T-helper 17 cell (primary cell): ENCODE measurements around the gene LMLN. TPM values are rescaled to one million over a fixed set of nuclear protein-coding genes. Genes with fewer than 3 reads are reported as not detected.
"Not testable (repeated sequence)": the region's sequence is repeated elsewhere in the genome, so short reads cannot be mapped to it uniquely, and the experiment has no call there.

Experiments
- ATAC-seq: fragments of 150-1000 bp; cut with Tn5 transposase; 2 replicates; pipeline ENCODE4 v1.10.0; 2021; ENCODE audit warnings: mild to moderate bottlenecking, moderate library complexity
- DNase-seq, 3 donors: peaks; one replicate each; pipeline versions ENCODE4 v3.0.0 to v3.0.0-alpha.2; 2020 to 2021
- H3K9me3 ChIP-seq: one replicate; pipeline ENCODE4 v1.7.0; 2013; ENCODE audit warnings: low read length, mild to moderate bottlenecking; ENCODE audit not compliant: control insufficient read depth, poor library complexity, severe bottlenecking
- H3K27ac Mint-ChIP-seq: one replicate; pipeline ENCODE4 v1.8.0; 2022; ENCODE audit warnings: mild to moderate bottlenecking, moderate library complexity, mixed read lengths
- H3K27me3 Mint-ChIP-seq: one replicate; pipeline ENCODE4 v1.8.0; 2022; ENCODE audit warnings: mixed read lengths
- H3K36me3 Mint-ChIP-seq: one replicate; pipeline ENCODE4 v1.8.0; 2022; ENCODE audit warnings: low read depth, mixed read lengths
- H3K4me1 Mint-ChIP-seq: one replicate; pipeline ENCODE4 v1.8.0; 2022; ENCODE audit warnings: mild to moderate bottlenecking, mixed read lengths
- H3K4me3 Mint-ChIP-seq: one replicate; pipeline ENCODE4 v1.8.0; 2022; ENCODE audit warnings: mild to moderate bottlenecking, moderate library complexity, mixed read lengths
- total RNA-seq, 4 donors: library from RNA in 2 of 4; stranded (reverse) in 2 of 4; gene quantifications; one replicate each; pipeline ENCODE4 v1.2.3 and lab custom pipeline; 2022 to 2026

The LMLN gene
- total RNA-seq, 2 donors from 2014 or later, result 3.2 to 4.4 TPM

DNA sequence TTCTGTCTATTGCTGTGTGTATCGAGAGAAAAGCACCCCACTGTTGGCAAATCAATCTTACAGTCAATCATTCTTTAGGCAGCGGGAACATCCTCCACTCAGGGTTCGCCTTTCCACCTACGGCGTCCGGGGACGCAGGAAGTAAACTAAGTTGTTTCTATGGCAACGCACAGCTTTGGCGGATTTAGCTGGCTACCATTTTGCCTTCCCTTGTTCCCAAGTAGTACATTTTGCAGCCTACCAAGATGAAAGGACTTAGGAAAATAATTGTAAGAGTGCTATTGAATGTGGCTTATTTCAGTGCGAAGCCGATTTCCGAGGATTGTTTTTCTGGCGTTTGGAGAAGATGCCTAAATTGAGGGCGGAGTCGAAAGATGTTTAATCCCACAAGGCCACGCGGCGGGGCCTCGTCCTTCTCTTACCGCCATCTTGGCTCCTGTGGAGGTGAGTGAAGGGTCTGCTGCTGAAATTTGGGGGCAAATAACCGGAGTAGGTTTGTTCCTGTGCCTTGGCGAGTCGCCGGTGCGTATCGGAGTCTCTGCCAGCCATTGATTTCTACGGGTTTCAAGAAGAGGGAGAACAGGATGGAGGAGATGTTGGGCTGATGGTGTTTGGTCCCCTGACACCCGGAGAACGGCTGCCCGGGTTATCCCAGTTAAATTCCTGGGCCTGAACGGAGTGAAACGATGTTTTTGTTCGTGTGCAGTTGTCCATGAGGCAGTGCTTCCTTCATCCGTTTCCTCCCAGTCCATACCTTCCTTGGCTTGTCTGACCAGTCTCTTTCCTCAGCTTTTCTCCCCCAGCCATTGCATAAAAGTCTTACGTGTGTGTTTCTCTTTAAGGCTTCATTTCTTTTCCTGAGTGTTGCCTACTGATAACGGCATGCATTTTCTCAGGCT is 10.0 kb upstream of the LMLN start, which contains the start of gene RPL35A:
Gene RPL35A, plus strand, starts transcription at position 413 of the 899 bp plus-strand sequence. CDS start 778 bp downstream, outside the sequence.
- peak within 1 kb of the TSS; percentile 100 for H3K27ac Mint-ChIP-seq
- H3K4me3 Mint-ChIP-seq, result peak within 1 kb of the TSS; percentile 99
- DNase-seq (peak; percentile 69 to 76 (median 71)), ATAC-seq (peak; percentile 90)
- H3K27me3 Mint-ChIP-seq, result no peaks in the 10 kb centered on the region
- peaks cover 7% of the 10 kb centered on the region for H3K36me3 Mint-ChIP-seq
- H3K9me3 ChIP-seq, result no peaks in the 10 kb centered on the region
- H3K4me1 Mint-ChIP-seq, result peaks cover 39% of the 10 kb centered on the region

DNA sequence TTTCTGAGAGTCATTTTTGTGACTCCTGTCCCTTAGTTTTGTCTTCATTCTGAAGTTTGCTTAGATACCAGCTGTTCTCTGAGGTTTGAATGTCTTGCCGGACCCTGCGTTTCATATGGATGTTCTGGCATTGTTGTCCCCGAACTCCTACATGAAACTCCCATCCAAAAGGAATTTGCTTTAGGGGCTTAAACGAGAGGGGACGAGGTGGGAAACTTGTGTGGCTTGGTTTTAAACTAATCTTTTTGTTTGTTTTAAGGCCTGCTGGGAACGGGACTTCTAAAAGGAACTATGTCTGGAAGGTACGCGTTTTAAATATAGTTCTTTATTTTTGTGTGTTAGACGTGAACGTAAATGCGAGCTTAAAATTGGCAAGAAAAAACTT is 9.3 kb upstream of the LMLN start:
- ATAC-seq (no peak), DNase-seq (no peak)
- H3K27ac Mint-ChIP-seq, result peak overlapping the region; percentile 100
- no peaks in the 10 kb centered on the region for H3K27me3 Mint-ChIP-seq
- peaks cover 7% of the 10 kb centered on the region for H3K36me3 Mint-ChIP-seq
- H3K4me3 Mint-ChIP-seq, result peak overlapping the region; percentile 99
- H3K9me3 ChIP-seq, result no peaks in the 10 kb centered on the region
- H3K4me1 Mint-ChIP-seq, result peaks cover 39% of the 10 kb centered on the region

DNA sequence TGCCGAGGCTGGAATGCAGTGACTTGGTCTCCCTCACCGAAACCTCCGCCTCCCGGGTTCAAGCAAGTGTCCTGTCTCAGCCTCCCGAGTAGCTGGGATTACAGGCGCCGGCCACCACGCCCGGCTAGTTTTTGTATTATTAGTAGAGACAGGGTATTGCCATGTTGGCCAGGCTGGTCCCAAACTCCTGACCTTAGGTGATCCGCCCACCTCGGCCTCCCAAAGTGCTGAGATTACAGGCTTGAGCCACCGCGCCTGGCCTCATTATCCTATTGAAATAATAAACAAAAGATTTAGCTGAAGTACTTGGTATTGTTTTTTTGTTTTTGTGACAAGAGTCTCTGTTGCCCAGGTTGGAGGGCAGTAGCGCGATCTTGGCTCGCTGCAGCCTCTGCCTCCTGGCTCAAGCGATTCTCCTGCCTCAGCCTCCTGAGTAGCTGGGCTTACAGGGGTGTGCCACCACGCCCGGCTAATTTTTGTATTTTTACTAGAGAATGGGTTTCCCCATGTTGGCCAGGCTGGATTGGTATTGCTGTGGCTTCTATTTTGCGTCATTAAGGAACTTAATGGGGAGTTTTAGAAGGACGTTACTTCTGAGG is 8.5 kb upstream of the LMLN start:
- Mint-ChIP-seq H3K4me1 (peaks cover 39% of the 10 kb centered on the region), H3K36me3 (peaks cover 7% of the 10 kb centered on the region), H3K4me3 (peak overlapping the region; percentile 99), H3K27ac (peak overlapping the region; percentile 100), H3K27me3 (no peaks in the 10 kb centered on the region)
- H3K9me3 ChIP-seq, result no peaks in the 10 kb centered on the region
- DNase-seq, result no peak
- ATAC-seq, result no peak

DNA sequence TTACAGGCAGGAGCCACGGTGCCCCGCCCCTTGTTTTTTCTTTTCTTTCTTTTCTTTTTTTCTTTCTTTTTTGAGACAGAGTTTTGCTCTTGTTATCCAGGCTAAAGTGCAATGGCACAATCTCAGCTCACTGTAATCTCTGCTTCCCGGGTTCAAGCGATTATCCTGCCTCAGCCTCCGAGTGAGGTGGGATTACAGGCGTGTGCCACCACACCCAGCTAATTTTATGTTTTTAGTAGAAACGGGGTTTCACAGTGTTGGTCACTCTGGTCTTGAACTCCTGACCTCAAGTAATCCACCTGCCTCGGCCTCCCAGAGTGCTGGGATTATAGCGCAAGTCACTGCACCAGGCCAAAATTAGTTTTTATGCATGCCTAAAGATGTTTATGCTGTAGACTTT is 7.6 kb upstream of the LMLN start:
- Mint-ChIP-seq H3K27me3 (no peaks in the 10 kb centered on the region), H3K36me3 (peaks cover 7% of the 10 kb centered on the region), H3K4me1 (peaks cover 43% of the 10 kb centered on the region), H3K4me3 (peak overlapping the region; percentile 45), H3K27ac (peak overlapping the region; percentile 87)
- DNase-seq (no peak), ATAC-seq (no peak)
- H3K9me3 ChIP-seq, result no peaks in the 10 kb centered on the region

DNA sequence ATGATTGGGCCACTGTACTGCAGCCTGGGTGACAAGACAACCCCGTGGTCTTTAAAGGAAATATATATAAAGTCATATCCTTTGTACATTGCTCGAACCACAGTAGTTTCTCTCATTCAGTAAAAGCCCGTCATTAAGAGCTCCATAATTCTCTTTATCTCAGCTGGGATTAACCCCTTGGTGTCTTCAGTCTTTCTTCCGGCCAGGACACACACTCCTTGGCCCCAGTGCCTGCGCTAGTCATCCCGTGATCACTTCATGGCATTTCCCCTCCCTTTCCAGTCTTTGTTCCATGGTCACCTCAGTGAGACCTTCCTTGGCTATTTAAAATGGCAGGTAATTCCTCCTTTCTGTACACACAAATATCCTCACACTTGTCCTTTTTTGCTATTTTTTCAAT is 6.7 kb upstream of the LMLN start:
- Mint-ChIP-seq H3K27ac (peak overlapping the region; percentile 87), H3K36me3 (peaks cover 7% of the 10 kb centered on the region), H3K4me1 (peaks cover 48% of the 10 kb centered on the region), H3K27me3 (no peaks in the 10 kb centered on the region), H3K4me3 (peak overlapping the region; percentile 7)
- DNase-seq, result no peak
- no peaks in the 10 kb centered on the region for H3K9me3 ChIP-seq
- ATAC-seq, result no peak

DNA sequence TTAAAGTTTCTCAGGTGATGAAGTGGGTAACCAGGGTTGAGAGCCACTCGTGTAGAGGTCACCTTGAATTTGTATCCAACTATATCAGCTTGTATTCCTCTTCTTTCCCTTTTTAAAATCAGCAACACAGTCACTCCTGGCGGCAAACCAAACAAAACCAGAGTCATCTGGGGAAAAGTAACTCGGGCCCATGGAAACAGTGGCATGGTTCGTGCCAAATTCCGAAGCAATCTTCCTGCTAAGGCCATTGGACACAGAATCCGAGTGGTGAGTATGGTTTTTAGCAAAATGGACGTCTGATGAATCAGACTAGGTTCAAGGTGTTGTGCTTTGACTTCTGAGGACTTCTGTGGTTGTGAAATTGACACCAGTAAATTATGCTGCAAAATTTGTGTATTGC is 6.1 kb upstream of the LMLN start:
- Mint-ChIP-seq H3K4me3 (peak overlapping the region; percentile 73), H3K27ac (peak overlapping the region; percentile 87), H3K36me3 (peaks cover 7% of the 10 kb centered on the region), H3K27me3 (no peaks in the 10 kb centered on the region), H3K4me1 (peaks cover 50% of the 10 kb centered on the region)
- DNase-seq, result no peak
- H3K9me3 ChIP-seq, result no peaks in the 10 kb centered on the region
- ATAC-seq, result no peak

DNA sequence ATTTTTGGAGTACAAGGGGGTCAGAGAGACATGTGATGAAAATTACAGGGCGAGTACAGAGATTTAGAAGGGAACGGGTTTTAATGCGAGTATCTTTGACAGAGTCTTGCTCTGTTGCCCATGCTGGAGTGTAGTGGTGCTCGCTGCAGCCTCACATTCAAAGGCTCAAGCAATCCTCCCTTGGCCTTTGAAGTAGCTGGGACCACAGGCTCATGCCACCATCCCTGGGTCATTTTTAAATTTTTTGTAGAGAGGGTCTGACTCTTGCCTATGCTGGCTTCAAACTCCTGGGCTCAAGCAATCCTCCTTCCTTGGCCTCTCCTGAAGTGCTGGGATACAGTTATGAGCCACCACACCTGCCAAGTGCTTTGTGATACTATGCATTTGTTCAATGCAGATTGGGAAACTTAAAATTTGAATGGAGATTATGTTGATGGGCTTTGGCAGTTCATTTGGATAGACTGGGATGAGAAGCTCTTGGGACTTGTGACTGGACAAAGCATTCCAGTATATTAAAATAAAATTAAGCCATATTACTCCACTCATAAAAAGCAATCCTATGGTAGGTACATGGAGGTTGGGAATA is 4.0 kb upstream of the LMLN start:
- Mint-ChIP-seq H3K36me3 (peaks cover 5% of the 10 kb centered on the region), H3K4me1 (peaks cover 47% of the 10 kb centered on the region), H3K27me3 (no peaks in the 10 kb centered on the region), H3K27ac (peak overlapping the region; percentile 93), H3K4me3 (no peak overlapping the region)
- no peaks in the 10 kb centered on the region for H3K9me3 ChIP-seq
- ATAC-seq, result no peak
- no peak for DNase-seq

DNA sequence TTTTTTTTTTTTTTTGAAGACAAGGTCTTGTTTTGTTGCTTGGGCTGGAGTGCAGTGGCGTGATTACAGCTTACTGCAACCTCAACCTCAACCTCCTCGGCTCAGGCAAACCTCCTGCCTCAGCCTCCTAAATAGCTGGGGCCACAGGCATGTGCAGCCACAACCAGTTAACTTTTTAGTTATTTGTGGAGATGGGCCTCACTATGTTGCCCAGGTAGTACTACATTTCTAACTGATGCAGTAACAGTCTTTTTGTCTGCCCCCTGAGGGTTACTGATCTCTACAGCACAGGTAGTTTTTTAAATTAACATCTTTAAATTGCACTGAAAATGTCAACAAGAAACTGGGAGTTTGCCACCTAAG is 3.4 kb upstream of the LMLN start:
- DNase-seq (no peak), ATAC-seq (no peak)
- Mint-ChIP-seq H3K4me1 (peaks cover 47% of the 10 kb centered on the region), H3K4me3 (no peak overlapping the region), H3K36me3 (peaks cover 5% of the 10 kb centered on the region), H3K27ac (peak overlapping the region; percentile 93), H3K27me3 (no peaks in the 10 kb centered on the region)
- H3K9me3 ChIP-seq, result no peaks in the 10 kb centered on the region

DNA sequence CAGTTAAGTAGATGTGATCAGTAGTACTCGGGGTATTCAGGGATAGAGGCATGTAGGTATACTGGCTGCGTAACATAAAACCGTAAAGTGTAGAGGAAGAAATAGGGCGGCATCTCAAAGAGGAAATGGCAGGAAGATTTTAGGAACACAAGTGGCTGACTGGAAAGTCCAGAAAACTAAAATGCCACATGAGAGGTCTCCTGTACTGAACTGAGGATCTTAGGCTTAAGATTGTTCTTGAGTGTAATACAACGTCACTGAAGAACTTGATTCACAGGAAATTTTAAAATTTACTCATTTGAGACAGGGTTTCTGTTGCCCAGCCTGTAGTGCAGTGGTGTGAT is 2.3 kb upstream of the LMLN start:
- no peaks in the 10 kb centered on the region for H3K9me3 ChIP-seq
- Mint-ChIP-seq H3K36me3 (peaks cover 5% of the 10 kb centered on the region), H3K27me3 (no peaks in the 10 kb centered on the region), H3K4me3 (peak overlapping the region; percentile 59), H3K27ac (peak overlapping the region; percentile 93), H3K4me1 (peaks cover 47% of the 10 kb centered on the region)
- no peak for ATAC-seq
- no peak for DNase-seq

DNA sequence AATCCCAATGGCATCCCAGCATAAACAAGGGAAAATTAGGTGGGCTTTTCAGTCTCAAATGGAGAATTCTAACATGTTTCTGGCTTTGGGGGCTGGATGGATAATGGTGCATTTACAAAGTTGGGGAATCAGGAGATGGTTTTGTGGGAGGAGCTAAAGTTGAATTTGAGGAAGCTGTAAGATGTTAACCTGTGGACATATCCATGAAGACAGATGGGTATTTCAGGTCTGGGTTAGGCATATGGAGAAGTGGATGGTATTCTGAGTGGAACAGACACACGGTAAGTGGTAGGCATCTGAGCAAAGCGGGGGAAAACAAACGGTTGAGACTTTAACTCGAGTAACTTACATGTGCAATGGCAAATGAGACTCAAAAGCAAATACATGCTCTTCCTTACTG is 1.7 kb upstream of the LMLN start:
- Mint-ChIP-seq H3K27me3 (no peaks in the 10 kb centered on the region), H3K4me1 (peaks cover 44% of the 10 kb centered on the region), H3K36me3 (peaks cover 4% of the 10 kb centered on the region), H3K4me3 (peak overlapping the region; percentile 3), H3K27ac (peak overlapping the region; percentile 93)
- DNase-seq (no peak), ATAC-seq (no peak)
- H3K9me3 ChIP-seq, result no peaks in the 10 kb centered on the region

DNA sequence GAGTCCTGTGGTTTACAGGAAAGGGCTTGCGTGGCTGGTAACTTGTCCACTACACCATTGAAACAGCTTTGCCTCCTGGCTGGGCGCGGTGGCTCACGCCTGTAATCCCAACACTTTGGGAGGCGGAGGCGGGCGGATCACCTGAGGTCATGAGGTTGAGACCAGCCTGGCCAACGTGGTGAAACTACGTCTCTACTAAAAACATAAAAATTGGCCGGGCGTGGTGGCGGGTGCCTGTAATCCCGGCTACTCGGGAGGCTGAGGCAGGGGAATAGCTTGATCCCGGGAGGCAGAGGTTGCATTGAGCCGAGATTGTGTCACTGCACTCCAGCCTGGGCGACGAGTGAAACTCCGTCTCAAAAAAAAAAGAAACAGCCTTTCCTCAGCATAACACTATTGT is 1.2 kb upstream of the LMLN start:
- not testable (repeated sequence) for DNase-seq, H3K36me3 Mint-ChIP-seq, H3K9me3 ChIP-seq, H3K27me3 Mint-ChIP-seq, ATAC-seq
- Mint-ChIP-seq H3K4me3 (peak overlapping the region; percentile 28), H3K4me1 (peaks cover 40% of the 10 kb centered on the region), H3K27ac (peak overlapping the region; percentile 93)

DNA sequence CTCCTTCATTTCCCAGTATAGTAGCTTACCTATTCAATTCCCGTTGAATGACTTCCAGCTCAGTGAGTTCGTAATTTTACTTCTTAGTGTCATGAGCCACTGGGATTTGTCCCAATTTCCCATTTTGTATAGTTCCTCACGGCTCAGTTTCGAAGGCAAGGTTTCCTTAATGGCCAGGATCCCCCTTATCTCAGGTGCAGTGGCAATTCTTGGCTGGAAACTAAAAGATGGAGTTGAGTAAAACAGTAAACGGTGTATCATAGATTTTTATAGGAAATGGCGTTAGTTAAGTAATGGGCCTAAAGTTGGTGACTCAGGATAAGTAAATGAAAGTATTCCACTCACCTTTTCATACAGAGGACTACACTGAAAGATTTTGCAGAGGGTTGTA is 522 bp upstream of the LMLN start:
- no peaks in the 10 kb centered on the region for H3K9me3 ChIP-seq
- peaks cover 37% of the 10 kb centered on the region for H3K4me1 Mint-ChIP-seq
- no peaks in the 10 kb centered on the region for H3K27me3 Mint-ChIP-seq
- no peak for ATAC-seq
- H3K27ac Mint-ChIP-seq, result peak overlapping the region; percentile 93
- no peaks in the 10 kb centered on the region for H3K36me3 Mint-ChIP-seq
- H3K4me3 Mint-ChIP-seq, result peak overlapping the region; percentile 91
- no peak for DNase-seq

DNA sequence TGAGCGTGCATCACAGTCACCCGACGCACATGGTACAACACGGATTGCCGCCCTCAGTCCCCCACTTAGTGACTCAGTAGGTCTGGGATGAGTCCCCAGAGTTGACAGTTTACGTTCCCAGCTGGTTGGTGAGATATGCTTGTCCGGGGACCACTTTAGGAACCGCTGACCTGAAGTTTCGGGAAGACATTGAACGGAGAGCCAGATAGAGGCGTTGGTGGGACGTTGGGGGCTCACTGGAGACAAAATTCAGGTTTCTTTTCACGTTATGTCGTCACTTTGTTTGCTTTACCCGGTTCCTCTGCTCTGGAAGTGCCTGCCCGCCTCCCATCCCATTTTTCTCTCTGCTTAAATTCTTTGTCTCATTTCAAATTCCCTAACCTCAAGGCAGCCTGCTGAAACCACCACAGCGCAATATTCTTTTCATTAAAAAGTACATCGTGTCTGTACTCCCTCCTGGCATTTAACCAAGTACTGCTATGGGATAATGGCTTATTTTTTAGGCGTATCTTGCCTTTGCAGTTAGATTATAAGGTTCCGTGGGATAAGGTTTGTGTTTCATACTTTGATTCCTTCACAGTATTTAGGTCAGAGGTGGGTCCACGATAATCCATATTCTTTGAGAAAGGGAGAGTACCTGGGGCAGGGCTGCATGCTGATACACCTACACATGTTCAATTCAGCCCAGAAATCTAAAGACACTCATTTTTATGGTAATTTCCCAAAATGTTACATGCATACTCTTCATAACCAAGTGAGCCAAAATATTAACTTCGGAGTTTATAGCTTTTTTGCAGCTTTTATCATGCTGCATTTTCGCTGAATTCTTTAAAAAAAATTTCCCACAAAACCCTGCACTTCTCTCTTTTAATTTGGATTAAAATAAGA is 921 bp downstream of the LMLN start:
- Mint-ChIP-seq H3K4me3 (peak overlapping the region; percentile 91), H3K27ac (peak overlapping the region; percentile 93), H3K27me3 (no peaks in the 10 kb centered on the region), H3K36me3 (no peaks in the 10 kb centered on the region), H3K4me1 (peaks cover 35% of the 10 kb centered on the region)
- DNase-seq (no peak), ATAC-seq (no peak)
- no peaks in the 10 kb centered on the region for H3K9me3 ChIP-seq
